MCF 10A (cell line): ENCODE results near the gene SEMA3C. TPM values are rescaled to one million over a fixed set of nuclear protein-coding genes. Genes with fewer than 3 reads are reported as not detected.

Source experiments
- BruUV-seq: library from RNA; stranded (reverse); fragments of 400-500 nt; replicated peaks from 2 replicates; lab custom pipeline; 2021; lab: Mats Ljungman, UMichigan
- CTCF ChIA-PET: fragments of 300-600 bp; sonication (Branson Sonifier 250); formaldehyde crosslinking; extraction: SDS; loops from one replicate; lab custom pipeline; 2021; ENCODE audit warnings: antibody characterized with exemption, inconsistent platforms; lab: Yijun Ruan, JAX
- POLR2A ChIA-PET: fragments of 300-600, 350-650 bp; sonication (Branson Sonifier 250); formaldehyde crosslinking; extraction: SDS; loops from one replicate; lab custom pipeline; 2020; ENCODE audit warnings: antibody characterized with exemption, inconsistent platforms; lab: Yijun Ruan, JAX
- DNase-seq: peaks from one replicate; pipeline ENCODE4 v3.0.0-alpha.2; 2018; ENCODE audit not compliant: unreplicated experiment
- H3K27ac Mint-ChIP-seq: one replicate; pipeline ENCODE4 v1.8.0; 2022; ENCODE audit warnings: mild to moderate bottlenecking, low read depth, mixed read lengths; ENCODE audit not compliant: unreplicated experiment
- H3K27me3 Mint-ChIP-seq: one replicate; pipeline ENCODE4 v1.8.0; 2022; ENCODE audit warnings: mixed read lengths; ENCODE audit not compliant: insufficient read depth, unreplicated experiment
- H3K36me3 Mint-ChIP-seq: one replicate; pipeline ENCODE4 v1.8.0; 2022; ENCODE audit warnings: mild to moderate bottlenecking, moderate library complexity, mixed read lengths; ENCODE audit not compliant: insufficient read depth, unreplicated experiment
- H3K4me1 Mint-ChIP-seq: one replicate; pipeline ENCODE4 v1.8.0; 2022; ENCODE audit warnings: mixed read lengths; ENCODE audit not compliant: insufficient read depth, unreplicated experiment
- H3K4me3 Mint-ChIP-seq: one replicate; pipeline ENCODE4 v1.8.0; 2022; ENCODE audit warnings: mild to moderate bottlenecking, moderate library complexity, mixed read lengths; ENCODE audit not compliant: unreplicated experiment
- H3K9me3 Mint-ChIP-seq: one replicate; pipeline ENCODE4 v1.8.0; 2022; ENCODE audit warnings: mixed read lengths; ENCODE audit not compliant: unreplicated experiment
- intact Hi-C: fragments of 100-400 bp; cut with micrococcal nuclease; formaldehyde crosslinking; loops from 2 replicates; pipeline ENCODE4 v1.14.1; 2022
- total RNA-seq: library from RNA; stranded (reverse); gene quantifications from 2 replicates; pipeline ENCODE4 v1.2.3, GENCODE V29; 2022
- TF ChIP-seq, protein P1 (sequence below): fragments of 200-600 bp; IDR thresholded peaks from one replicate; pipeline ENCODE4 v1.8.0; 2022; ENCODE audit warnings: antibody characterized with exemption, mild to moderate bottlenecking; ENCODE audit not compliant: unreplicated experiment

The SEMA3C gene
- total RNA-seq, 1 experiment from 2014 or later: 140 TPM

DNA sequence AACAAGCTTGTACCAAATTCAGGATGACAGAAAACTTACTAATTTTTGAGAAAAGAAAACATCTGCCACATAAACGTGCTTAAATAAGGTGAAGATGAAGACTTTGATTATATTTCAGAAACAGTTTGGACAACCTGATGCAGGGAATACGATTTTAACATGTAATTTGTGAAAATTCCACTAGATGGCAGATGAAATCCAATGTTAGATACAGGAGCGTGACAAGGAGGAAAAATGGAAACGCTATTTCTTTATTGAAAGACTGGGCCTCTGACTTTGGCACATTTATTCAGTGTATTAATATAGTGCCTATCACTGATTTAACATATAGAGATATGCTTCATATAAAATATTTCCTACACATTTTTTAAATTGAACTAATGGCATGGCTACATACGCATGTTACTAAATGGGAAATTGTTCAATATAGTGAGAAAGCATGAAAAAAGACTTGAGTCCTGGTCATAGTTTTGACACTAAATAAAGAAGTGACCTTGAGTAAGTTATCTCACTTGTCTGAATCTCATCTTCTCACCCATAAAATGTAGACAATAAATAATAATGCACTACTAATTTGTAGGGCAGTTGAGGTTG lies 219.7 kb downstream of the SEMA3C start:
- BruUV-seq: no TSS peak
- no peaks in the 10 kb centered on the region for H3K27me3 Mint-ChIP-seq
- DNase-seq: peak; percentile 69
- no peak overlapping the region for H3K4me3 Mint-ChIP-seq
- no peaks in the 10 kb centered on the region for H3K9me3 Mint-ChIP-seq
- H3K27ac Mint-ChIP-seq: peak overlapping the region; percentile 50
- TF ChIP-seq, protein P1, sequence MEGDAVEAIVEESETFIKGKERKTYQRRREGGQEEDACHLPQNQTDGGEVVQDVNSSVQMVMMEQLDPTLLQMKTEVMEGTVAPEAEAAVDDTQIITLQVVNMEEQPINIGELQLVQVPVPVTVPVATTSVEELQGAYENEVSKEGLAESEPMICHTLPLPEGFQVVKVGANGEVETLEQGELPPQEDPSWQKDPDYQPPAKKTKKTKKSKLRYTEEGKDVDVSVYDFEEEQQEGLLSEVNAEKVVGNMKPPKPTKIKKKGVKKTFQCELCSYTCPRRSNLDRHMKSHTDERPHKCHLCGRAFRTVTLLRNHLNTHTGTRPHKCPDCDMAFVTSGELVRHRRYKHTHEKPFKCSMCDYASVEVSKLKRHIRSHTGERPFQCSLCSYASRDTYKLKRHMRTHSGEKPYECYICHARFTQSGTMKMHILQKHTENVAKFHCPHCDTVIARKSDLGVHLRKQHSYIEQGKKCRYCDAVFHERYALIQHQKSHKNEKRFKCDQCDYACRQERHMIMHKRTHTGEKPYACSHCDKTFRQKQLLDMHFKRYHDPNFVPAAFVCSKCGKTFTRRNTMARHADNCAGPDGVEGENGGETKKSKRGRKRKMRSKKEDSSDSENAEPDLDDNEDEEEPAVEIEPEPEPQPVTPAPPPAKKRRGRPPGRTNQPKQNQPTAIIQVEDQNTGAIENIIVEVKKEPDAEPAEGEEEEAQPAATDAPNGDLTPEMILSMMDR: peak; percentile 63
- H3K36me3 Mint-ChIP-seq: no peaks in the 10 kb centered on the region
- CTCF ChIA-PET: interaction anchor here (0.7 to 5.5 kb wide), 17 partner anchors 12 to 772 kb away, joined by 3 to 32 read pairs (median 7); no protein-coding TSS in a partner anchor
- peaks cover 10% of the 10 kb centered on the region for H3K4me1 Mint-ChIP-seq
- POLR2A ChIA-PET: interaction anchor here (0.6 to 2.3 kb wide), 4 partner anchors 57 to 758 kb away, joined by 3 to 9 read pairs (median 4); partner anchors contain the start of gene SEMA3C
- intact Hi-C loops: loop anchor here (1.0 kb wide), 4 partner anchors 33 to 771 kb away; no protein-coding TSS in a partner anchor
